K562 (cell line): ENCODE data around the gene ARMC6. TPM values are rescaled to one million over a fixed set of nuclear protein-coding genes. Genes with fewer than 3 reads are reported as not detected.

Experiments
- ATAC-seq: fragments of 200-7000 bp; cut with Tn5 transposase; 3 replicates; pipeline ENCODE4 v1.9.1; 2020; ENCODE audit warnings: moderate library complexity
- BruUV-seq: library from RNA; stranded (reverse); fragments of 400-500 nt; replicated peaks from 2 replicates; lab custom pipeline; 2021; lab: Mats Ljungman, UMichigan
- CTCF ChIA-PET: fragments of 300-600 bp; formaldehyde crosslinking; extraction: SDS; loops from one replicate; lab custom pipeline; 2021; ENCODE audit warnings: low intra/inter-chr PET ratio; lab: Yijun Ruan, JAX
- POLR2A ChIA-PET: fragments of 300-600, 350-650 bp; sonication (Branson Sonifier 250); formaldehyde crosslinking; extraction: SDS; loops from one replicate; lab custom pipeline; 2021; ENCODE audit warnings: antibody characterized with exemption, inconsistent platforms; lab: Yijun Ruan, JAX
- DNase-seq, 4 experiments: peaks; one replicate each; pipeline versions ENCODE4 v3.0.0 to v3.0.0-alpha.2; 2011 to 2018; ENCODE audit warnings: low spot score in 3 of 4, mixed read lengths in 3 of 4; ENCODE audit errors: extremely low read depth in 1 of 4
- FAIRE-seq: peaks from 2 replicates; lab custom pipeline; 2011; peaks lifted over from hg19 to GRCh38; lab: Jason Lieb, UNC
- H2AFZ ChIP-seq: 2 replicates; pipeline ENCODE4 v1.6.0; 2011; ENCODE audit warnings: low read depth, low read length, control low read depth, inconsistent platforms
- H3K27ac ChIP-seq: fragments of 200-600 bp; 3 replicates; pipeline ENCODE4 v1.8.0; 2011; ENCODE audit warnings: low read depth, mild to moderate bottlenecking, control low read depth, inconsistent platforms, low read length, moderate library complexity, mixed read lengths; ENCODE audit errors: extremely low read depth
- H3K27me3 ChIP-seq, 2 experiments: fragments of 300-600 bp in 1 of 2; 2 replicates in 1 of 2; 3 replicates in 1 of 2; pipeline versions ENCODE4 v1.6.0 to v1.8.0; 2011; ENCODE audit warnings: inconsistent platforms in 2 of 2, low read length in 2 of 2, mild to moderate bottlenecking in 1 of 2, mixed read lengths in 1 of 2, moderate library complexity in 1 of 2; ENCODE audit not compliant: control insufficient read depth in 2 of 2, insufficient read depth in 2 of 2
- H3K36me3 ChIP-seq: fragments of 300-600 bp; 3 replicates; pipeline ENCODE4 v1.8.0; 2011; ENCODE audit warnings: mild to moderate bottlenecking, low read length, inconsistent platforms; ENCODE audit not compliant: control insufficient read depth, insufficient read depth
- H3K4me1 ChIP-seq, 2 experiments: fragments of 200-600 bp in 1 of 2; replicated peaks in 1 of 2; 2 replicates in 1 of 2; 3 replicates in 1 of 2; pipeline versions ENCODE4 v1.5.1 to v1.8.0; 2011; ENCODE audit warnings: inconsistent platforms in 2 of 2, low read length in 2 of 2, mild to moderate bottlenecking in 1 of 2, mixed read lengths in 1 of 2, moderate library complexity in 1 of 2; ENCODE audit not compliant: control insufficient read depth in 2 of 2, insufficient read depth in 2 of 2
- H3K4me2 ChIP-seq: 2 replicates; pipeline ENCODE4 v1.6.1; 2011; ENCODE audit warnings: low read length, control low read depth, inconsistent platforms, mixed read lengths; ENCODE audit not compliant: insufficient read depth
- H3K4me3 ChIP-seq: fragments of 200-600 bp; sonication (generic), shearing (Covaris generic); 2 replicates; pipeline ENCODE4 v1.5.1; 2016; ENCODE audit warnings: control low read depth, inconsistent platforms
- H3K79me2 ChIP-seq: fragments of 200-600 bp; 3 replicates; pipeline ENCODE4 v1.8.0; 2011; ENCODE audit warnings: low read length, inconsistent platforms; ENCODE audit not compliant: control insufficient read depth, insufficient read depth
- H3K9ac ChIP-seq, 2 experiments: 2 replicates each; pipeline versions ENCODE4 v1.6.0 to v1.6.1; 2011; ENCODE audit warnings: low read depth in 2 of 2, low read length in 2 of 2, control low read depth in 1 of 2, inconsistent platforms in 1 of 2, mild to moderate bottlenecking in 1 of 2, mixed read lengths in 1 of 2; ENCODE audit not compliant: insufficient read depth in 1 of 2
- H3K9me1 ChIP-seq: one replicate; pipeline ENCODE4 v1.6.0; 2011; ENCODE audit warnings: inconsistent platforms, mild to moderate bottlenecking, low read length, moderate library complexity; ENCODE audit not compliant: control insufficient read depth, insufficient read depth
- H3K9me3 ChIP-seq: replicated peaks from 2 replicates; pipeline ENCODE4 v1.5.1; 2011; ENCODE audit warnings: low read depth, low read length, inconsistent platforms; ENCODE audit not compliant: control insufficient read depth, insufficient read depth
- H4K20me1 ChIP-seq: replicated peaks from 2 replicates; pipeline ENCODE4 v1.6.1; 2011; ENCODE audit warnings: low read length, inconsistent platforms, mixed read lengths; ENCODE audit not compliant: control insufficient read depth, insufficient read depth
- ARID2 ChIP-seq: fragments of 450-650 bp; IDR thresholded peaks from 2 replicates; pipeline ENCODE4 v1.6.1; 2017; ENCODE audit warnings: antibody characterized with exemption, mild to moderate bottlenecking
- ATF2 ChIP-seq: sonication (generic); formaldehyde crosslinking; IDR thresholded peaks from 2 replicates; pipeline ENCODE4 v1.8.1; 2022; ENCODE audit warnings: missing genetic modification reagents
- CBX2 ChIP-seq: fragments of 200-600 bp; sonication (generic); IDR thresholded peaks from one replicate; pipeline ENCODE4 v1.6.1; 2012; ENCODE audit warnings: mild to moderate bottlenecking, low read length, inconsistent platforms; ENCODE audit not compliant: insufficient read depth, poor library complexity, severe bottlenecking
- CEBPZ ChIP-seq: fragments of 150-350 bp; IDR thresholded peaks from 2 replicates; pipeline ENCODE4 v1.6.1; 2014; ENCODE audit warnings: low read depth, mild to moderate bottlenecking, low read length, borderline replicate concordance
- DDX20 ChIP-seq: fragments of 450-650 bp; IDR thresholded peaks from 2 replicates; pipeline ENCODE4 v1.6.1; 2016; ENCODE audit warnings: missing genetic modification characterization, low read depth, mild to moderate bottlenecking, missing compliant biosample characterization, moderate library complexity
- ETV5 ChIP-seq: sonication (generic); formaldehyde crosslinking; IDR thresholded peaks from 2 replicates; pipeline ENCODE4 v1.4.0; 2020; ENCODE audit warnings: low read depth, mild to moderate bottlenecking, missing genetic modification reagents
- FUS ChIP-seq: fragments of 200-400 bp; formaldehyde crosslinking; optimal IDR thresholded peaks from 2 replicates; pipeline ENCODE3; 2017; ENCODE audit warnings: low read depth, low read length
- MCM7 ChIP-seq, 2 experiments: fragments of 450-650 bp; IDR thresholded peaks; 2 replicates each; pipeline ENCODE4 v1.6.1; 2016 to 2018
- PHTF2 ChIP-seq: fragments of 250-450 bp; sonication (Bioruptor Pico); IDR thresholded peaks from 2 replicates; pipeline ENCODE4 v1.5.0; 2021; ENCODE audit warnings: mild to moderate bottlenecking
- POLR2AphosphoS2 ChIP-seq: IDR thresholded peaks from 2 replicates; pipeline ENCODE4 v1.6.1; 2012; ENCODE audit warnings: low read length, improper control_type of control experiment
- RFX1 ChIP-seq: fragments of 450-650 bp; IDR thresholded peaks from 2 replicates; pipeline ENCODE4 v1.6.1; 2016; ENCODE audit warnings: mild to moderate bottlenecking, moderate library complexity
- ZC3H11A ChIP-seq: IDR thresholded peaks from 2 replicates; pipeline ENCODE4 v1.6.1; 2012; ENCODE audit warnings: low read depth, low read length, improper control_type of control experiment
- ZNF518B ChIP-seq: fragments of 250-450 bp; sonication (Bioruptor Pico); IDR thresholded peaks from 2 replicates; pipeline ENCODE4 v1.5.0; 2021; ENCODE audit warnings: mild to moderate bottlenecking, moderate library complexity
- WGBS: fragments of 100-300 bp; shearing (Covaris generic); methylation state at CpG from one replicate; pipeline ENCODE4 v1.1.6; 2016; ENCODE audit warnings: low coverage, mixed read lengths; ENCODE audit not compliant: insufficient coverage; ENCODE audit errors: missing lambda C conversion rate; 5-methylcytosine and 5-hydroxymethylcytosine counted together
- in situ Hi-C: fragments of 300-500 bp; cut with MboI; formaldehyde crosslinking; loops from 4 replicates; pipeline ENCODE4 v1.15.0; 2018; ENCODE audit warnings: inconsistent platforms, mixed read lengths
- intact Hi-C: fragments of 100-400 bp; cut with micrococcal nuclease; formaldehyde crosslinking; loops from 2 replicates; pipeline ENCODE4 v1.14.2; 2022
- polyA plus RNA-seq, 8 experiments: library from polyadenylated mRNA; depleted of rRNA in 4 of 8; stranded (reverse) in 5 of 8; unstranded in 3 of 8; fragments of >200 nt; fragmentation: Nextera tagmentation in 2 of 8; fragmentation: Illumina TruSeq in 1 of 8; extraction: Ambion mirVana in 2 of 8; extraction: Trizol in 1 of 8; gene quantifications; 2 replicates each; pipeline versions ENCODE4 v1.2.1 to v1.2.3, GENCODE V29; 2011 to 2014; ENCODE audit warnings: inconsistent platforms in 1 of 8, missing spikeins in 1 of 8
- total RNA-seq, 7 experiments: library from RNA; depleted of rRNA in 6 of 7; stranded (reverse); fragments of >200 nt in 6 of 7; fragmentation: Illumina TruSeq in 2 of 7; extraction: Trizol in 2 of 7; gene quantifications; 2 replicates each; pipeline versions ENCODE4 v1.2.1 to v1.2.3, GENCODE V29; 2011 to 2021; ENCODE audit warnings: low replicate concordance in 1 of 7

ARMC6 gene
- total and polyA plus RNA-seq, 9 of the 15 experiments (the other 6 are each of a cell fraction or from before 2014, with no cell fraction given): 2.1 to 93.4 (median 63.6) TPM

DNA sequence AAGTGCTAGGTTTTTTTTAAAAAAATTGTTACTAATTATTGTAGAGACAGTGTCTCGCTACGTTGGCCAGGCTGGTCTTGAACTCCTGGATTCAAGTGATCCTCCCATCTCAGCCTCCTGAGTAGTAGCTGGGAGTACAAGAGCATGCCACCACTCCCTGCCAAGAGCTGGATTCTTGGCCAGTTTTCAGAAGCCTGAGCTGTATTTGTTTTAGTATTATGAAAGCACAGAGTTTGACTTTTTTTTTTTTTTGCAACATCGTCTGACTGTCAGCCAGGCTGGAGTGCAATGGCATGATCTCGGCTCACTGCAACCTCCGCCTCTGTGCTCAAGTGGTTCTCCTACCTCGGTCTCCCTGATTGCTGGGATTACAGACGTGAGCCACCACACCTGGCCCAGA, 7.0 kb downstream of the ARMC6 start:
- Histone ChIP-seq H3K4me3 (no peak overlapping the region), H3K9ac (no peak overlapping the region), H3K27ac (no peak overlapping the region), H3K9me1 (no peaks in the 10 kb centered on the region), H4K20me1 (peaks cover 5% of the 10 kb centered on the region; the same call in 1 of the 2 replicates), H3K79me2 (peaks cover 55% of the 10 kb centered on the region), H3K4me1 (peaks cover 0 to 9% of the 10 kb centered on the region in 2 experiments; a peak in 3 of 5 replicates), H3K9me3 (0 out of 2 replicates have a peak, but pooled peaks cover 4% of the 10 kb centered on the region), H2AFZ (no peak overlapping the region), H3K27me3 (no peaks in the 10 kb centered on the region), H3K4me2 (no peak overlapping the region), H3K36me3 (peaks cover 69% of the 10 kb centered on the region; the same call in 2 of the 3 replicates)
- ChIA-PET POLR2A (interaction anchor here (0.9 kb wide), 1 partner anchor 13 kb away, joined by 3 read pairs; no protein-coding TSS in a partner anchor), CTCF (no interaction called here)
- intact Hi-C loops (no loop called here), in situ Hi-C loops (loop anchor here (10.0 kb wide), 1 partner anchor 284 kb away; the partner anchor contains the start of genes MAU2 and SUGP1)
- FAIRE-seq: no peak
- BruUV-seq: no TSS peak
- 88% methylated on average over 6 of the region's 7 CpGs for WGBS
- no peak for ATAC-seq
- DNase-seq: no peak
- TF ChIP-seq ETV5 (CRISPR knock-in tag) (no peak), ATF2 (CRISPR knock-in tag) (no peak), MCM7 (IDR thresholded peaks at IDR 0.05) (no peak), FUS (no peak), CBX2 (no peak), POLR2AphosphoS2 (no peak), ARID2 (no peak), DDX20 (no peak), CEBPZ (no peak), ZC3H11A (no peak), PHTF2 (no peak), ZNF518B (CRISPR knock-in tag) (no peak), RFX1 (no peak)
